Liver (tissue), 3 donors: Measurements from ENCODE around the gene SH3D19.

Source experiments
- RAD21 ChIP-seq, 2 donors: IDR thresholded peaks; 2 replicates each; pipeline ENCODE4 v1.6.1; 2016; ENCODE audit warnings: antibody characterized with exemption in 2 of 2, mild to moderate bottlenecking in 2 of 2
- TF ChIP-seq, protein P1 (sequence below): fragments of 150-350 bp; IDR thresholded peaks from 2 replicates; pipeline ENCODE4 v1.5.1; 2017; ENCODE audit warnings: improper control_type of control experiment, low read depth, low read length; ENCODE audit not compliant: missing input control
- donor health status: healthy.
- donor health status: healthy.

- TF ChIP-seq, protein P1, sequence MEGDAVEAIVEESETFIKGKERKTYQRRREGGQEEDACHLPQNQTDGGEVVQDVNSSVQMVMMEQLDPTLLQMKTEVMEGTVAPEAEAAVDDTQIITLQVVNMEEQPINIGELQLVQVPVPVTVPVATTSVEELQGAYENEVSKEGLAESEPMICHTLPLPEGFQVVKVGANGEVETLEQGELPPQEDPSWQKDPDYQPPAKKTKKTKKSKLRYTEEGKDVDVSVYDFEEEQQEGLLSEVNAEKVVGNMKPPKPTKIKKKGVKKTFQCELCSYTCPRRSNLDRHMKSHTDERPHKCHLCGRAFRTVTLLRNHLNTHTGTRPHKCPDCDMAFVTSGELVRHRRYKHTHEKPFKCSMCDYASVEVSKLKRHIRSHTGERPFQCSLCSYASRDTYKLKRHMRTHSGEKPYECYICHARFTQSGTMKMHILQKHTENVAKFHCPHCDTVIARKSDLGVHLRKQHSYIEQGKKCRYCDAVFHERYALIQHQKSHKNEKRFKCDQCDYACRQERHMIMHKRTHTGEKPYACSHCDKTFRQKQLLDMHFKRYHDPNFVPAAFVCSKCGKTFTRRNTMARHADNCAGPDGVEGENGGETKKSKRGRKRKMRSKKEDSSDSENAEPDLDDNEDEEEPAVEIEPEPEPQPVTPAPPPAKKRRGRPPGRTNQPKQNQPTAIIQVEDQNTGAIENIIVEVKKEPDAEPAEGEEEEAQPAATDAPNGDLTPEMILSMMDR = no peak
- TF ChIP-seq RAD21 (IDR thresholded peaks at IDR 0.05) = no peak
Measured at GRCh38 chr4:151310124-151310728, 15.2 kb downstream of the SH3D19 start.
